ENCODE measurements around the gene ASGR2. TPM values are rescaled to one million over a fixed set of nuclear protein-coding genes. Genes with fewer than 3 reads are reported as not detected.

The ASGR2 gene
- total and polyA plus RNA-seq, 2 of the 13 experiments (the other 11 are each of a cell fraction or from before 2014, with no cell fraction given), result 320 to 754 TPM

GRCh38 chr17:7114241-7114874, at the start of gene ASGR2 (continued):
- TF ChIP-seq ZBTB44 (CRISPR knock-in tag; IDR thresholded peaks at IDR 0.05) (no peak), ZNF550 (CRISPR knock-in tag; IDR thresholded peaks at IDR 0.05; ENCODE audit: borderline replicate concordance) (no peak), ZNF124 (CRISPR knock-in tag; IDR thresholded peaks at IDR 0.05) (no peak), CBFB (CRISPR knock-in tag; IDR thresholded peaks at IDR 0.05) (no peak; the same call in 1 of the 2 replicates), SNAPC2 (CRISPR knock-in tag; IDR thresholded peaks at IDR 0.05) (no peak; the same call in 1 of the 2 replicates), ZNF615 (CRISPR knock-in tag; IDR thresholded peaks at IDR 0.05; ENCODE audit: borderline replicate concordance) (no peak), HNRNPH1 (optimal IDR thresholded peaks at IDR 0.05; ENCODE audit: low read depth, low read length) (no peak), MTF2 (CRISPR knock-in tag; IDR thresholded peaks at IDR 0.05; ENCODE audit: borderline replicate concordance) (no peak), PRPF4 (IDR thresholded peaks at IDR 0.05; ENCODE audit: low read depth, low read length, poor library complexity, severe bottlenecking) (peak; percentile 97), MAZ (IDR thresholded peaks at IDR 0.05; ENCODE audit: borderline replicate concordance, low read depth, low read length) (peak; percentile 86; the same call in 1 of the 2 replicates), MAZ (CRISPR knock-in tag; IDR thresholded peaks at IDR 0.05; ENCODE audit: low read depth) (no peak; the same call in 1 of the 2 replicates), KDM4B (CRISPR knock-in tag; IDR thresholded peaks at IDR 0.05) (0 out of 2 replicates have a peak, but pooled peaks have one; percentile 40), LCORL (IDR thresholded peaks at IDR 0.05) (no peak), LCORL (CRISPR knock-in tag; IDR thresholded peaks at IDR 0.05) (peak; percentile 92), SMC3 (IDR thresholded peaks at IDR 0.05; ENCODE audit: low read length) (0 out of 2 replicates have a peak, but pooled peaks have one; percentile 9), RERE (CRISPR knock-in tag; IDR thresholded peaks at IDR 0.05; ENCODE audit: low read depth) (no peak), SOX5 (CRISPR knock-in tag; IDR thresholded peaks at IDR 0.05; ENCODE audit: borderline replicate concordance) (peak; percentile 46; the same call in 1 of the 2 replicates), ZEB1 (IDR thresholded peaks at IDR 0.05; ENCODE audit: insufficient replicate concordance, low read depth) (peak; percentile 99), HNRNPK (IDR thresholded peaks at IDR 0.05; ENCODE audit: low read depth, low read length, poor library complexity, severe bottlenecking) (no peak), ZNF761 (CRISPR knock-in tag; conservative IDR thresholded peaks at IDR 0.05) (no peak; the same call in 1 of the 2 replicates), TARDBP (CRISPR knock-in tag; IDR thresholded peaks at IDR 0.05) (peak; percentile 93), ONECUT2 (CRISPR knock-in tag; IDR thresholded peaks at IDR 0.05) (no peak), ZNF513 (CRISPR knock-in tag; conservative IDR thresholded peaks at IDR 0.05) (no peak)
